Mesothelial cell of epicardium (in vitro differentiated cells): ENCODE data around the gene CD200R1. TPM values are rescaled to one million over a fixed set of nuclear protein-coding genes. Genes with fewer than 3 reads are reported as not detected.
"Not testable (repeated sequence)": the region's sequence is repeated elsewhere in the genome, so short reads cannot be mapped to it uniquely, and the experiment has no call there.

Experiments
- DNase-seq, 2 experiments: peaks; one replicate each; pipeline ENCODE4 v3.0.0; 2021; ENCODE audit warnings: low spot score in 2 of 2; ENCODE audit not compliant: unreplicated experiment in 2 of 2
- H3K27ac Mint-ChIP-seq: 2 replicates; pipeline ENCODE4 v1.8.0; 2021; ENCODE audit warnings: mixed read lengths
- H3K27me3 Mint-ChIP-seq: 2 replicates; pipeline ENCODE4 v1.8.0; 2021; ENCODE audit warnings: low read depth, mixed read lengths
- H3K36me3 Mint-ChIP-seq: 2 replicates; pipeline ENCODE4 v1.8.0; 2021; ENCODE audit warnings: mixed read lengths
- H3K4me1 Mint-ChIP-seq: 2 replicates; pipeline ENCODE4 v1.8.0; 2021; ENCODE audit warnings: mixed read lengths
- H3K4me3 Mint-ChIP-seq: 2 replicates; pipeline ENCODE4 v1.8.0; 2021; ENCODE audit warnings: mild to moderate bottlenecking, moderate library complexity, mixed read lengths
- H3K9me3 Mint-ChIP-seq: 2 replicates; pipeline ENCODE4 v1.8.0; 2021; ENCODE audit warnings: mixed read lengths
- CTCF ChIP-seq: fragments of 200-600 bp; sonication (generic); IDR thresholded peaks from one replicate; pipeline ENCODE4 v1.5.0; 2021; ENCODE audit warnings: antibody characterized with exemption; ENCODE audit not compliant: unreplicated experiment
- total RNA-seq: library from RNA; stranded (reverse); gene quantifications from 3 replicates; pipeline ENCODE4 v1.2.1, GENCODE V29; 2021

CD200R1 gene
- total RNA-seq, 1 donor from 2014 or later = 1.3 TPM

- Mint-ChIP-seq H3K4me1 (no peaks in the 10 kb centered on the region), H3K4me3 (no peak overlapping the region), H3K27ac (no peak overlapping the region), H3K9me3 (peaks cover 34% of the 10 kb centered on the region), H3K36me3 (peaks cover 3% of the 10 kb centered on the region), H3K27me3 (peaks cover under 1% of the 10 kb centered on the region)
- DNase-seq = no peak
- no peak for TF ChIP-seq CTCF
These were observed 43.0 kb downstream of the CD200R1 start for GRCh38 chr3:112931736-112932521.

DNA sequence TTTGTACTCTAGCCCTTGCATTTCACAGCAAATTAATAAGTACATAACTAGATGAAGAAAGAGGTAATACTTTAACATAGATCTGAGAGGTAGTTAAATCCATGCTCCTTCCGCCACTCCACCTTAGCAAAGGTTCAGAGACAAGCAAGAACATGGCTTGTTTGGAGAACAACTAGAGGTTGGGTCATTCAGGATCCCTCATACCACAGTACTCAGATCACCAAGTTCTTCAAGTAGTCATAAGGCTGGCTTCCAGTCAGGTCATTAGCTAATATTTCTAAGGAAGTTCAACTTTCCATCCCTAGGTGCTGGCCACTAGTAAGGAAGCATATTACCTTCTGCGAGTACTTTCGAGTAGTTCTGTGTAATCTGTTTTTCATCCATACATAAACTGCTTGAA, 44.1 kb downstream of the CD200R1 start:
- no peak for TF ChIP-seq CTCF
- no peak overlapping the region for H3K27ac Mint-ChIP-seq
- H3K4me1 Mint-ChIP-seq = no peaks in the 10 kb centered on the region
- no peak for DNase-seq
- no peak overlapping the region for H3K4me3 Mint-ChIP-seq
- peaks cover 23% of the 10 kb centered on the region for H3K9me3 Mint-ChIP-seq
- H3K36me3 Mint-ChIP-seq = peaks cover 3% of the 10 kb centered on the region
- H3K27me3 Mint-ChIP-seq = peaks cover 2% of the 10 kb centered on the region

DNA sequence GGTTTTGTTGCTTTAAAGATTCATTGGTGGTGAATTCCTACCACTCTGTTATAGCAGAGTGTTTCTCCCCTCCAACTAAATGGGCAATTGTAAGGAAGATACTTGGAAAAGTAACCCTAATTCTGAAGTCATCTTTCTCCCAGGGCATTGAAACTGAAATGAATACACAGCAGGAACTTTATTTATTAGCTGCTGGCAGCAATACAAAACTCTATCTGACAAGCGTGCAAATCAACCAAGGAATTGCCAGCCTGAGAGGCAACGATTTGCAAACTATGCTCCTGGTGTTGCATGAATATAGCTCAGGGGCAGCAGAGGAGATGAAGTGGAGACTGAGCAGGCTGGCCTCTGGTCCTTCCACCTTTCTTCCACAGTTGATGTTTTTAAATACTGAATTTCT, 48.9 kb downstream of the CD200R1 start:
- TF ChIP-seq CTCF = no peak

DNA sequence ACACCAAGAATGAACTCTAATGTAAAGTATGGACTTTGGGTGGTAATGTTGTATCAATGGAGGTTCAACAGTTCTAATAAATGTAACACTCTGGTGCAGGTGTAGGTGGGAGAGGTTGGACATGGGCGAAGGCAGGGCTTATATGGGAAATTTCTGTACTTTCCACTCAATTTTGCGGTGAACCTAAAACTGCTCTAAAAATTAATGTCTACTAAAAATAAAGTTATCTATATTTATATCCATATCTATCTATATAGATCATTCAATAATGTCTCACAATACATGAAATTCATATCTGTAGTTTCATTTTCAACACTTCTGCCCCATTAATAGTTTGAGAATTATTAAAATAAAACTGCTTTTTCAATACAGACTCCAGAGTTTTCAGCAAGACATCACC, 49.3 kb downstream of the CD200R1 start:
- Mint-ChIP-seq H3K27ac (no peak overlapping the region), H3K27me3 (peaks cover 2% of the 10 kb centered on the region), H3K36me3 (no peaks in the 10 kb centered on the region), H3K9me3 (no peaks in the 10 kb centered on the region), H3K4me1 (no peaks in the 10 kb centered on the region), H3K4me3 (no peak overlapping the region)
- TF ChIP-seq CTCF = no peak
- no peak for DNase-seq

More for the DNA sequence above, 48.9 kb downstream of the CD200R1 start:
- no peaks in the 10 kb centered on the region for H3K9me3 Mint-ChIP-seq
- H3K27ac Mint-ChIP-seq = no peak overlapping the region
- H3K4me3 Mint-ChIP-seq = no peak overlapping the region
- no peak for DNase-seq
- H3K36me3 Mint-ChIP-seq = no peaks in the 10 kb centered on the region
- no peaks in the 10 kb centered on the region for H3K4me1 Mint-ChIP-seq
- H3K27me3 Mint-ChIP-seq = peaks cover 2% of the 10 kb centered on the region

DNA sequence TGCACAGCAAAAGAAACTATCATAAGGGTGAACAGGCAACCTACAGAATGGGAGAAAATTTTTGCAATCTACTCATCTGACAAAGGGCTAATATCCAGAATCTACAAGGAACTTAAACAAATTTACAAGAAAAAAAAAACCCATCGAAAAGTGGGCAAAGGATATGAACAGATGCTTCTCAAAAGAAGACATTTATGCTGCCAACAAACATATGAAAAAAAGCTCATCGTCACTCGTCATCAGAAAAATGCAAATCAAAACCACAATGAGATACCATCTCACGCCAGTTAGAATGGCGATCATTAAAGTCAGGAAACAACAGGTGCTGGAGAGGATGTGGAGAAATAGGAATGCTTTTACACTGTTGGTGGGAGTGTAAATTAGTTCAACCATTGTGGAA, 55.4 kb downstream of the CD200R1 start:
- H3K27me3 Mint-ChIP-seq, H3K36me3 Mint-ChIP-seq, H3K27ac Mint-ChIP-seq, H3K4me3 Mint-ChIP-seq, DNase-seq, H3K4me1 Mint-ChIP-seq: not testable (repeated sequence)
- H3K9me3 Mint-ChIP-seq = peaks cover 35% of the 10 kb centered on the region

DNA sequence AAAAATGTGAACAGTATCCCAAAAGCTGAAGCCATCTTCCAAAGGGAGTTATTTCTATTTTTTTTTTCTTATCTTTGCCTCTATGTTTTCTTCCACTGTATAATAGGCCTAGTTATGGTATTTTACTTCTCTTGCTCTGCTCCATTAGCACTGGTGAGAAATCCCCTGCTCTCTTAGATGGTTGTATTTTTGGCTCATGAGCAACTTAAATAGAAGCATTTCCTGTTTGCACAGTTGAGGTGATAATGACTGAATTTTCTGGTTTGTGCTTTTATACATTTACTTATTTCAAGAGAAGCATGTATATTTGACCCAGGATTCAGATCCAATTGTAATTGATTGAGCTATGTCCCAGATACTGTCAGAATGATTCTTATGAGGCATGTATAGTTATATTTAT, 66.7 kb downstream of the CD200R1 start:
- Mint-ChIP-seq H3K9me3 (peaks cover 41% of the 10 kb centered on the region), H3K4me3 (no peak overlapping the region), H3K36me3 (peaks cover 4% of the 10 kb centered on the region), H3K27me3 (no peaks in the 10 kb centered on the region), H3K27ac (no peak overlapping the region), H3K4me1 (no peaks in the 10 kb centered on the region)
- no peak for TF ChIP-seq CTCF
- no peak for DNase-seq
